ENCODE results near the gene RGS1.

DNA sequence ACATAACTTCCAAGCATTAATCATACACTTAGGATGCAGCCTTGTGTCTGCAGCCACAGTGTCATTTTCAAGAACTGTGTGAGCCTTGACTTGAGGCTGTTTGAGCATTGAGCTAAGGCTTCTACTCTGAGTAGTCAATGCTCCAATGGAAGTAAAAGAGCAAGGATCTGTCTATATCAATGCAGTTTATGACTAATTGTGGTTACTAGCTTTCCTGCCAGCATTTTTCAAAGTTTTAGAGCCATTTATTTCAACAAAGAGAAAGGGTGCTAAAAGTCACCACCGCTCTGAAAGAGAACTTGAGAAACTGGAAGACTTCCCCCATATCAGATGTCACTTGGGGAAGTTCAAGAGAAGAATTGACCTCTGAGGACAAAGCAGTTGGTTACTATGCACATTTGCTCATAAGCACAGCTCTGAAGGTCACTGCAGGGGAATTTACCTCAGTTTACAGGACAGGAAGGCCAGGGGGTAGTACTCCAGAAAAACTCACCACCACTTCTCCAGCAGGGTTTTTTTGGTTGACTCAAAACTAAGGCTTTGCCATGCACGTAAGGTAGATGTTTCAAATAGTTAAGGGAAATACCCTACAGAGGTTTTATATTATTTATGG, 24.5 kb upstream of the RGS1 start:
- TF ChIP-seq POLR2A (IDR thresholded peaks at IDR 0.05): no peak
- no peak for TF ChIP-seq POLR2AphosphoS5 (IDR thresholded peaks at IDR 0.05)
- TF ChIP-seq CTCF (IDR thresholded peaks at IDR 0.05): no peak
